Fibroblast of mammary gland (primary cell): ENCODE data around the gene SERINC2.
"Not testable (repeated sequence)": the region's sequence is repeated elsewhere in the genome, so short reads cannot be mapped to it uniquely, and the experiment has no call there.

ENCODE experiments used
- DNase-seq: peaks from one replicate; pipeline ENCODE4 v3.0.0-alpha.2; 2010; ENCODE audit warnings: low read depth
- H3K4me3 ChIP-seq: 2 replicates; pipeline ENCODE4 v1.5.1; 2011; ENCODE audit warnings: low read depth, mild to moderate bottlenecking, low read length, moderate library complexity; ENCODE audit not compliant: control insufficient read depth
- TF ChIP-seq, protein P1 (sequence below): conservative IDR thresholded peaks from 2 replicates; pipeline ENCODE4 v1.5.1; 2011; ENCODE audit warnings: low read depth, low read length, inconsistent platforms; ENCODE audit not compliant: control insufficient read depth, insufficient read depth

SERINC2 gene

DNA sequence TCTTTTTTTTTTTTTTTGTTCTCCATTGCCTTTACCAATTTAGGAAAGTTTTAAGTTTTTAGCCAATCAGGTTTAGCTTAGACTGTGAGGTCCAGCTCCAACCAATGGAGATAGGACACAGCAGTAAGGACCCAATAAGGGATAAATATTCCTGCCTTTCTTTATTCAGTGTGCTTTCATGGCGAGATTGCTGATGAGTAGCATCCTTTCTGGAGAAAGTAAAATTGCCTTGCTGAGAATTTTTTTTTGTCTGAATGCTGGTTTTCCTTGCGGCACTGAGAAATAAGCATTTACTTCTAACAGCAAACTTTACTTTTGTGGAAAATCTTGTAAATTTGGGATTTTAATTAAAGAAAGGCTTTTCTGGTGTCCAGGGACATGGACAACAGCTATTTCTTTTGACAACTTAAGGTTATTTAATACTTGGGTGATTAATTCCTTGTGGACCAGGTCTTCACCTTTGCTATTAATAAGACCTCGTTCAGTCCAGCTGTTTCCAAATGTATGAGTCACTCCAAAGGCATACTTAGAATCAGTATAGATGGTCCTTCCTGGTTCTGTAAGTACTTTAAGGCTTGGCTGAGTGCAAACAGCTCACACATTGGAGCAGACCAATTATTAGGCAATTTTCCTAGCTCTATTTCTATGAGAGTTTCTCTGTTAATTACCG lies 54.1 kb downstream of the SERINC2 start:
- H3K4me3 ChIP-seq, result no peak overlapping the region
- peak; percentile 46 for DNase-seq
- TF ChIP-seq, protein P1, sequence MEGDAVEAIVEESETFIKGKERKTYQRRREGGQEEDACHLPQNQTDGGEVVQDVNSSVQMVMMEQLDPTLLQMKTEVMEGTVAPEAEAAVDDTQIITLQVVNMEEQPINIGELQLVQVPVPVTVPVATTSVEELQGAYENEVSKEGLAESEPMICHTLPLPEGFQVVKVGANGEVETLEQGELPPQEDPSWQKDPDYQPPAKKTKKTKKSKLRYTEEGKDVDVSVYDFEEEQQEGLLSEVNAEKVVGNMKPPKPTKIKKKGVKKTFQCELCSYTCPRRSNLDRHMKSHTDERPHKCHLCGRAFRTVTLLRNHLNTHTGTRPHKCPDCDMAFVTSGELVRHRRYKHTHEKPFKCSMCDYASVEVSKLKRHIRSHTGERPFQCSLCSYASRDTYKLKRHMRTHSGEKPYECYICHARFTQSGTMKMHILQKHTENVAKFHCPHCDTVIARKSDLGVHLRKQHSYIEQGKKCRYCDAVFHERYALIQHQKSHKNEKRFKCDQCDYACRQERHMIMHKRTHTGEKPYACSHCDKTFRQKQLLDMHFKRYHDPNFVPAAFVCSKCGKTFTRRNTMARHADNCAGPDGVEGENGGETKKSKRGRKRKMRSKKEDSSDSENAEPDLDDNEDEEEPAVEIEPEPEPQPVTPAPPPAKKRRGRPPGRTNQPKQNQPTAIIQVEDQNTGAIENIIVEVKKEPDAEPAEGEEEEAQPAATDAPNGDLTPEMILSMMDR, result no peak

DNA sequence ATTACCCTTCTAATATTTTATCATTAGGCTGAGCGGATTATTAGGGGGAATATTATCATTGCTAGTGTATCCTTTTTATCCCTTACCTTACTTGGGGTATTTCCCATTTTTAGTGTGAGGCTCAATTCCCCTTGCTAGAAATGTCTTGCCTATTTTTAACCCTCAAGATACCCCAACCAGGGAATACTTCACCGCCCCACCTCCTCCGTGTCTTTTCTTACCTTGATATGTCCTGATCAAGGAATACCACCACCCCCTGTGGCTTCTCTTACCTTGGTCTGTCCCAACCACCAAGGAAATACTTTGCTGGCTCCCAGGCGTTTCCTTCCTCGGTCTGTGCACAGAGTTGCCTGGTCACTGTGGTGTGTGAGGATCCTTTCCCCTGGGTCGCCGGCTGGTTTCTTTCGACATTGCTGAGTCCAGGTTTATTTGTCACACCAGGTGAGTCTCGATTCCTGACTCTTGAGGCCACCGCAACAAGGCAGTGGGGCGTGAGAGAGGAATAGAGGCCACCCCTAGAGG lies 57.8 kb downstream of the SERINC2 start:
- no peak for DNase-seq
- TF ChIP-seq, protein P1, result no peak
- H3K4me3 ChIP-seq, result no peak overlapping the region

DNA sequence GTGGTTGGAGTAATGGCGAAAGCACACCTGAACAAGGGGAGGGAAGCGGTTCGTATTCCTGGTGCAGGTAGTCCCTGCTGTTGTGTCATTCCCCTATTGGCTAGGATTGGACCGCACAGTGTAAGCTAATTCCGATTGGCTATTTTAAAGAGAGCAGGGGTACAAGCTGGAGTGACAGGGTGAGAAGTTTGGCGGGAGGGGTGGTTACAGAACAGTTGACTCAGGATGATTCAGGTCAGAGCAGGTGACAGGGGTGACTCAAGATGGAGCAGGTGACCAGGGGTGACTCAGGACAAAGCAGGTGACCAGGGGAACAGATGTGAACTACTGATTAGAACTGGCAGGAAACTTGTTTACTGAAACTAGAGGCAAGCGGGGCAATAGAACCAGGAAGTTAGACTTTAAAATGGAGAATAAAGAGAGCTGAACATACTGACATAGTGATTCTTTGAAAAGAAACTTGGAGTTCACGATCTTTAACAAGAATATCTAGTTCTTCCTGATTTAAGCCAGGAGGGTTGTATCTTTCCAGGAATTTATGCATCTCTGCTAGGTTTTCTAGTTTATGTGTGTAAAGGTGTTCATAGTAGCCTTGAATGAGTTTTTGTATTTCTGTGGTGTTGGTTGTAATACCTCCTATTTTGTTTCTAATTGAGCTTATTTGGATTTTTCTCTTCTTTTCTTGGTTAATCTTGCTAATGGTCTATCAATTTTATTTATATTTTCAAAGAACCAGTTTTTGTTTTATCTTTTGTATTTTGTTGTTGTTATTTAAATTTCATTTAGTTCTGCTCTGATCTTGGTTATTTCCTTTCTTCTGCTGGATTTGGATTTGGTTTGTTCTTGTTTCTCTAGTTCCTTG lies 58.7 kb downstream of the SERINC2 start:
- H3K4me3 ChIP-seq, result not testable (repeated sequence)
- peak; percentile 41 for DNase-seq

DNA sequence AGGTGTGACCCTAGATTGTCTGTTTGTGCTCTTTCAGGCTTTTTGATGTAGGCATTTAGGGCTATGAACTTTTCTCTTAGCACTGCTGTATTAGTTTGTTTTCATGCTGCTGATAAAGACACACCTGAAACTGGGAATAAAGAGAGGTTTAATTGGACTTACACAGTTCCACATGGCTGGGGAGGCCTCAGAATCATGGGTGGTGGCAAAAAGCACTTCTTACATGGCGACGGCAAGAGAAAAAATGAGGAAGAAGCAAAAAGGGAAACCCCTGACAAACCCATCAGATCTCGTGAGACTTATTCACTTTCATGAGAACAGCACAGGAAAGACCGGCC lies 59.3 kb downstream of the SERINC2 start:
- not testable (repeated sequence) for DNase-seq, H3K4me3 ChIP-seq

DNA sequence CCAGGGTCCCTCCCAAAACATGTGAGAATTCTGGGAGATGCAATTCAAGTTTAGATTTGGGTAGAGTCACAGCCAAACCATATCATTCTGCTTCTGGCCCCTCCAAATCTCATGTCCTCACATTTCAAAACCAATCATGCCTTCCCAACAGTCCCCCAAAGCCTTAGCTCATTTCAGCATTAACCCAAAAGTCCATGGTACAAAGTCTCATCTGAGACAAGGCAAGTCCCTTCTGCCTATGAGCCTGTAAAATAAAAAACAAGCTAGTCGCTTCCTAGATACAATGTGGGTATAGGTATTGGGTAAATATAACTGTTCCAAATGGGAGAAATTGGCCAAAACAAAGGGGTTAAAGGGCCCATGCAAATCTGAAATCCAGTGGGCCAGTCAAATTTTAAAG lies 59.7 kb downstream of the SERINC2 start:
- H3K4me3 ChIP-seq, DNase-seq: not testable (repeated sequence)

DNA sequence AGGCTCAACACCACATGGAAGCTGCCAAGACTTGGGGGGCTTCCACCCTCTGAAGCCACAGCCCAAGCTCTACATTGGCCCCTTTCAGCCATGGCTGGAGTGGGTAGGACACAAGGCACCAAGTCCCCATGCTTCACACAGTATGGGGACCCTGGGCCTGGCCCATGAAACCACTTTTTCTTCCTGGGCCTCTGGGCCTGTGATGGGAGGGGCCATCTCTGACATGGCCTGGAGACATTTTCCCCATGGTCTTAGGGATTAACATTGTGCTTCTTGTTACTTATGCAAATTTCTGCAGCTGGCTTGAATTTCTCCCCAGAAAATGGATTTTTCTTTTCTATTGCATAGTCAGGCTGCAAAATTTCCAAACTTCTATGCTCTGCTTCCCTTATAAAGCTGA lies 60.5 kb downstream of the SERINC2 start:
- H3K4me3 ChIP-seq, DNase-seq: not testable (repeated sequence)

DNA sequence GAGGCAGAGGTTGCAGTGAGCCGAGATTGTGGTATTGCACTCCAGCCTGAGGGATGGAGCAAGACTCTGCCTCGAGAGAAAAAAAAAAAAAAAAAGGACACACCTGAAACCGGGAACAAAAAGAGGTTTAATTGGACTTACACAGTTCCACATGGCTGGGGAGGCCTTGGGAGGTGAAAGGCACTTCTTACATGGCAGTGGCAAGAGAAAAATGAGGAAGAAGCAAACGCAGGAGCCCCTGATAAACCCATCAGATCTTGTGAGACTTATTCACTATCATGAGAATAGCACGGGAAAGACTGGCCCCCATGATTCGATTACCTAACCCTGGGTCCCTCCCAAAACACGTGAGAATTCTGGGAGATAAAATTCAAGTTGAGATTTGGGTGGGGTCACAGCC lies 61.6 kb downstream of the SERINC2 start:
- DNase-seq, H3K4me3 ChIP-seq: not testable (repeated sequence)

DNA sequence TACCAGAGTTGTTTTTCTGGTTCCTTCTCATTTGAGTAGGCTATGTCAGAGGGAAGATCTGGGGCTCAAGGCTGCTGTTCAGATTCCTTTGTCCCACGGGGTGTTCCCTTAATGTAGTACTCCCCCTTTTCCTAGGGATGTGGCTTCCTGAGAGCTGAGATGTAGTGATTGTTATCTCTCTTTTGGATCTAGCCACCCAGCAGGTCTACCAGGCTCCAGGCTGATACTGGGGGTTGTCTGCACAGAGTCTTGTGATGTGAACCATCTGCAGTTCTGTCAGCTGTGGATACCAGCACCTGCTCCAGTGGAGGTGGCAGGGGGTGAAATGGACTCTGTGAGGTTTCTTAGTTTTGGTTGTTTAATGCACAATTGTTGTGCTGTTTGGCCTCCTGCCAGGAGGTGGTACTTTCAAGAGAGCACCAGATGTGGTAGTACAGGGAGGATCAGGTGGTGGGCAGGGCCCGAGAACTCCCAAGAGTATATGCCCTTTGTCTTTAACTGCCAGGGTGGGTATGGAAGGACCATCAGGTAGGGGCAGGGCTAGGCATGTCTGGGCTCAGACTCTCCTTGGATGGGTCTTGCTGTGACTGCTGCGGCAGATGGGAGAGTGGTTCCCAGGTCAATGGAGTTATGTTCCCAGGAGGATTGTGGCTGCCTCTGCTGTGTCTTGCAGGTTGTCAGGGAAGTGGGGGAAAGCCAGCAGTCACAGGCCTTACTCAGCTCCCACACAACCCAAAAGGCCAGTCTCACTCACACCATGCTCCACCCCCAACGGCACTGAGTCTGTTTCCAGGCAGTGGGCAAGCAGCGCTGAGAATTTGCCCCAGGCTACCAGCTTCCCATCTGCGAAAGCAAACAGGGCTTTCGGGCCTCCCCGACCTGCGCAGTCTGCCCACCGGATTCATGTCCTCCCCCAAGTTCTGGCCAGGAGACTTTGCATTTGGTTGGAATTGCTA lies 64.2 kb downstream of the SERINC2 start:
- no peak overlapping the region for H3K4me3 ChIP-seq
- peak; percentile 16 for DNase-seq
- TF ChIP-seq, protein P1, result no peak

DNA sequence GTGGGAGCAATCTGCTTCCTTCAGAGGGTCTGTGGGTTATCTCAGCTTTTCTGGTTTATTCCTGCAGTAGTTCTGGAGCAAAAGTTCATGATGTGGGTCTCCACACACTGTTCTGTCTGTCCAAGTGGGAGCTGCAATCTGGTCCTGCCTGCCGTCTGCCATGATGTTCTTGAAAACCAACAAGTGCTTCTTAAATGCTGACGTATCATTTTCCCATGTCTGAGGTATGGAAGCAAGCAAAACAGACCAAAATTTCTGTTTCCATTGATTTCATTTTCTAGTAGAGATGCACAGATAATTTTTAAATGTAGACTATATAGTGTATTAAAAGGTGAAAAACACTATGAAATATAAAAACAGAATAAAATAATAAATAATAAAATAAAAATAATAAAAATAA lies 65.2 kb downstream of the SERINC2 start:
- no peak overlapping the region for H3K4me3 ChIP-seq
- TF ChIP-seq, protein P1, result no peak
- DNase-seq, result no peak
